HG02852 (cell line): ENCODE results near the gene CERS6.
"Not testable (repeated sequence)": the region's sequence is repeated elsewhere in the genome, so short reads cannot be mapped to it uniquely, and the experiment has no call there.

ENCODE experiments used
- ATAC-seq: cut with Tn5 transposase; IDR thresholded peaks from one replicate; pipeline ENCODE4 v1.9.1; 2021; ENCODE audit warnings: mild to moderate bottlenecking, moderate library complexity; ENCODE audit not compliant: unreplicated experiment

CERS6 gene

DNA sequence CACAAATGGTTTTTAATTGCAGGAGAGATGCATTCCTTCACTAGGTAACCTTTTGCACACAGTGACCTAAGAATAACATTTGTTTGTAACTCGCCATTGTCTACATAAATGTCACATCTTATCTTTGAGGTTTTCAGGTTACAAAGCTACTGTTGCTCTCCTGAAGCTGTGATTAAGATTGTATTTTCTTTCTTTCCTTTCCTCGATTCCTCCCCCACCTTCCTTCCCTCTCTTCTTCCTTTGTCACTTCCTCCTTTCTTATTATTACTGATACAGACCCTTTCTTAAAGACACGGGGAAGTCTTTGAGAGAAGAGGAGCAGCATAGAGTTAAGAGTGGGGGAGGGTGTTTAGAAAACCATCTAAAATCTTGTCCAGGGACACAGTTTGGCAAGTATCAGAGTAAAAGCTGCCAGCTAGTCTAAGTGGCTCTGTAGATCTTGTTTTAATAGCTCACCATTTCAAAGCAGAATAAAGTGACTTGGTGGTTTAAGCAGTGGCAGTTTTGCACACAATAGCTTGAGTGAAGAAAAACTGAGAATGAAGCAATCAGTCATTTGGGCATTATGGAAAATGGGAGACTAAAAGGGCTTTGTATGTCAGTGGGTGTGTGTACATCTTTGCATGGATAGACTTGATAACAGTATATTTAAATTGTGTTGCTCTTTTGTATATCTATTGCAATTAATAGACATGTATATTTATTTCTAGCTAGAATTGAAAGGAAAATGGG lies 10.9 kb downstream of the CERS6 start:
- ATAC-seq = no peak

DNA sequence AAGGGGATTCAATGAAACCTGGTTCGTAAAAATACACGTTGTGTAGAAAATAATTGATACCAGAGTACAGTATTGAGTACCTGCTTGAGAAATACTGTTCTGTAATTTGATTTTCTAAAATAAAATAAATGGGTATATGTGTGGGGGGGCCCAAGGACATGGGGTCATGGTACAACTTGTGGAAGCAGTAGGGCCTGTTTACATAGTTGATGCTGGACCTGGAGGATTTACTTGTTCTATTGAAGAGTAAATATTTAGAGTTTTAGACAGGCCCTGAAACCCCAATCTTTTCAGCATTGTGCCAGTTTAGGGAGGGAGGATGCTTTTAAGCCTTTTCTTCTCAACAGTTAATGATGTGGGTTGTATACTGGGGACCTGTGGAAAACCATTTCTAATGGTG lies 11.7 kb downstream of the CERS6 start:
- no peak for ATAC-seq

DNA sequence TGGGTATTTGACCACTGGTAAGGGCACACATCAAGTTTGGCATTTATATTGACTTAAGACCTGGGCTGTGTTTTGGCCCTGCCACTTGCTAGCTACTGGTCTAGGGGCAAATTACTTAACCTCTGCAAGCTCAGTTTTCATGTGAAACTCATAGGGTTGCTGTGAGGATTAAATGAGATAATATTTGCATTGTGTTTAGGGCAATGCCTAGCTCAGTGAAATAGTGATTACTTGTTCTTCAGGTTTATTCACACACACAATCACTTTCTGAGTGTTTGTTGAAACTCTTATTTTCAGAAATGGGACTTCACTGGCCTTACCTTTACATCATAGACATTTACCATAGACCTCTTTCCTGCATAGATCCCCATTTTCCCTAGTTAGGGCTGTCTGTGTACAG lies 12.3 kb downstream of the CERS6 start:
- no peak for ATAC-seq

DNA sequence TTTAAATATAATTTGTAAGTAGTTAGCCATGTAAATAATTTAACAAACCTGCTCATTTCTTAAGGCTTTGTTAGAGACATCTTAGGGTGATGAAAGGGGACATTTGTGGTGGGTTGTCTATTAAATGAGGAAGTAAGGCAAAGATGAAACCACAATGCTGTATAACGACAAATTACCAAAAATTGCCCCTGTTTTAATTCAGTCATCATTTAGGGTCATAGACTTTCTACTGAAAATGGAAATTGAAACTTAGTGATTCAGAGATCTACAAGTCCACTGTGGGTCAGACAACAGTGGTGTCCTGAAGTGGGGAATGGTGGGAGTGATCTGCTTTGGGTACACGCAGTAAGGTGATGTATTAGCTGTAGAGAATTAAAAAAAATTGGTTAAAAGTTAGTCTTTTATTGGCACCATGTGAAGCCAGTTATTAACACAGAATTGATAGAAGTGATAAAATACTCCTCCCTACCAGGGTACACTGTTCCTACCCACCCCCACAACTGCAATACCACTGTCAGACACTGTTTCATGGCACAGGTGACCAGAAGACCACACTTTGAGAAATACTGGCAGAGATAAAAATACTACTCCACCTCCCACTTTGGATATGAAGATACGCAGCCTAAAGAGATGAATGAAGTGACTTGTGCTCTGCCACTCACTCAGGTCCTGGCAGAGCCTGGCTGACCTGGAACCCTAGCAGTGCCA lies 13.4 kb downstream of the CERS6 start:
- ATAC-seq = peak; percentile 61

DNA sequence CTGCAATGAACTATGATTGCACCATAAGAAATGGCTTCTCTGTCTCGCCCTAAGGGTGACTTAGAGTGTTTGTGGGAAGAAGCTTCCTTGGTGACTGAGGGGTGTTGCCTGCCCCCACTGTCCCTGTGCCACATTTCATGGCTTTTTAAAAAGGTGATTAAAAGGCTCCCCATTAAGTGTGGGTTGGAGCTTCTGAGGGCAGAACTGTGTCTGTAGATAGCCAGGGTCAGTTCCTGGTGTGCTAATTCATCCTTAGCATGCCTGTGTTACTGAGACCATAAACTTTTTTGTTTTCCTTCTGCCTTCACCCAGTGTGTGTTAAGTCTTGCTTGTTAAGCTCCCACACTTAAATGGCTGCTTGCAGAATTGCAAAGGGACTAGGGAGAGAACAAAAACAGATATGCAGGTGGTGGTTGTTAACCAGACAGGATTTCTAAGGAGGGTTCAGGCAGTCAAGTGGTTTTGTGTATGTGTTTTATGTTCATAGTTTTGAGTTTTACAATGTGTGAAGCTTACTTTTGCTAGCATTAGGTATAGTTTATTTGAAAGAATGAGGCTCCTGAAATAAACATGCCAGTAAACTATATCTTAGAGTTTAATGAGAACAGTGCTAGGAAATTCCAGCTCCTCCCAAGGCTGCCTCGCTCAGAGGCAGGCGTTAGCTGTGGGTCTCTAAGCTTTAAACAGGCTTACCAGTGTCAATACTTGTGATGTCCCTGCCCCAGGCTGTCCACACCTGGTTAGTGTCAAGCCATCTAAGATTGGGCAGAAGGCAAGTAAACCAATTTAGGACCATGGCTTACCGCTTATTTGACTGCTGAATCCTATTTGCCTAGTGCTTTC lies 14.5 kb downstream of the CERS6 start:
- ATAC-seq = peak; percentile 43

DNA sequence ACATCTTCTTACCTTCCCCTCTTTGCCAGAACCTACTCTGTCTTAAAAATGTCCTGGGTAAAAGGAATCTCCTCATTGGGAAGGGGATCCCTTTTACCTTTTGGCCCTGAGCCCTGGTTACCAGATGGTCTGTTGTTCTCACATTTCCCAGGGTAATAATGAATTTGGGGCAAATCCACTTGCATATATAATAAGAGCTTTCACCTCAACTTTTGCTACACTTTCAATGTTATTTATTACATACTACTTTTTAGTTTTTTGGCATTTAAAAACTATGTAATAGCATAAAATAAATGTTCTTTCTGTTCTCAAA lies 15.0 kb downstream of the CERS6 start:
- no peak for ATAC-seq

DNA sequence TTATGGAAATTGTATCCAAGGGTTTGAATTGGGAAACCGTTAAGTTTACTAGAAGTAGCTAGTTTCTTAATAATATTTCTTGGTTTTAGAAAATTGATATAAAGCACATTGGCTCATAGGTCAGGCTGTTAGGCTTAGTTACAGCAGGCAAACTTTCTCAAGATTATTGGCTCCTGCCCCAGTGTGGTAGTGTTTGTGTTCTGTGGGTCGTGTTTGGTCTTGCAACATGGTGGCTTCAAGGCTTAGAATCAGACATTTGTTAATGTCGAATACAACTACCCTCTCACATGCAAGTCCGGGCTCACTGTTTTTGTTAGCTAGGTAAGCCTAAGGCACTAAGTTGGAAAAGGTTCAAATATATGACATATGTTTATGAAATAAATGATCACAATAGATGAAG lies 19.6 kb downstream of the CERS6 start:
- no peak for ATAC-seq

DNA sequence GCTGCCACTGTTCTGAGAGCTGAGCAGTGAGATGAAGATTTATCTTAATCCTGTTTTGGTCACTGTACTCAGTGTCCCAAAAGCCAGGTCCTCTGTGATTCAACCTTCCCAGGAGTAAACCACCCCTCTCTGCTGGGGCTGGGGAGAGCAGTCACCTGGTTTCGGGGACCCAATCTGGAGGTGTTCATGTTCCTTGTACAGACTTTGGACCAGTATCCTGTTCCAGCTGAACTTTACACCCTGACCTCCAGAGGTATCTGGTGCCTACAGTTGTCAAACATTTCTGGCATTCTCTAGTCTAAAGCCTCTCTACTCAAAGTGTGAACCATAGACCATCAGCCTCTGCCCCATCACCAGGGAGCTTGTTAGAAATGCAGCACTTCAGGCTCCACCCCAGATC lies 22.1 kb downstream of the CERS6 start:
- ATAC-seq = no peak

DNA sequence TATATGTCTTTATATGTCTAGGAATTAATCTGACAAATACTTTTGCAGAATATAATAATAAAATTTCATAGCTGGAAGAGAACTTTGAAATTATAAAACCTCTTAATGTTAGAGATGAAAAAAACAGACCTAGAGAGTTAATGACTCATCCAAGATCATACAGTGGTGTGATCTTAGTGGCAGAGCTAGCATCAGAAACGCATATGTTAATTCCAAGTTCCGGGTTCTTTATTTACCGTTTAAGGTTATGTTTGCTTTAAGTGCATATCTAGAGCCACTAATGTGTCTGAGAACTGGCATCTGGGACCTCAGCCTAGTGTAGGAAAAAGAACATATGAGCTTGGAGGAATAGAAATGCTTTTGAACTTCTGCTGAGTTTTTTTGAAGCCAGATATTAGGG lies 24.3 kb downstream of the CERS6 start:
- no peak for ATAC-seq

DNA sequence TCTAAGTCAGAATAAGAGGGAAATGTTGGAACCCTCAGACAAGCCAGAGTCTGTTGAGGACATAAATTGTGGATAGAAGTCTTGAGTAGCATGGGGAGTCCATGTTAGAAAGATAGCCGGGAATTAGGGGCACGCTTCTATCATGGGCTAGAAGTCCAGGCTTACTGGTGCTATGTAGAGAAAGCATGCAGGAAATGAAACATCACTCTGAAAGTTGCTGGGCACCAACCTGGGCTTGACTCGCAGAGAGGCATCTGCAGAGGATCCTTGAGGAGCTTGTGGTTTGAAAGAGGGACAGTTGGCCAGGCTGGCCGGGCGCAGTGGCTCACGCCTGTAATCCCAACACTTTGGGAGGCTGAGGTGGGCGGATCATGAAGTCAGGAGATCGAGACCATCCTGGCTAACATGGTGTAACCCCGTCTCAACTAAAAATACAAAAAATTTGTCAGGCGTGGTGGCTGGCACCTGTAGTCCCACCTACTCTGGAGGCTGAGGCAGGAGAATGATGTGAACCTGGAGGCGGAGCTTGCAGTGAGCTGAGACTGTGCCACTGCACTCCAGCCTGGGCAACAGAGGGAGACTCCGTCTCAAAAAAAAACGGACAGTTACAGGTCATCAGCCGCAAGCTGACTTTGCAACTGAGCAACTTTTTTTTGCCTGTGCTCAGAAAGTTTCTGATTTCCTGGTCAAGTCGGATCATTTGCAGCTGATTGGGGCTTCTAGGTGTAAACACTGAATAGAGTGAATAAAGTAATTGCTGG lies 24.9 kb downstream of the CERS6 start:
- ATAC-seq = no peak

DNA sequence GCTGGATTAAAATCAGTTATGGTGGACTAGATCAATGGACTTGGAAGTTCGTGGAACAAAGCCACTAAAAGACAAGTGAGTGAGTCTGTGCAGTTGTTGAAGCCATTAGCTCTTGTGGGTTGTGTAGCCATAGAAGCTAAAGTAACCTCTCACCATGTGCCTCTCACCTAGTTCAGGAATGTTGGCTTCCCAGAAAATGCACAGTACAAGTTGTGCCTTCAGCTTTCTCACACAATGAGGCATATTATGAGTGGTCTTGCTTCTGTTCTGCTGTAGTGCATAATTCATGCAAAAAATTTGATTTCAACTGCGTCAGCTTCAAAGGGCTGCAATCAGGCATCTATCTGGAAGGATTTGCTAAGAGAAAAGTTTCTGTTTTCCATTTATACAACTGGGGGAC lies 26.2 kb downstream of the CERS6 start:
- ATAC-seq = no peak

DNA sequence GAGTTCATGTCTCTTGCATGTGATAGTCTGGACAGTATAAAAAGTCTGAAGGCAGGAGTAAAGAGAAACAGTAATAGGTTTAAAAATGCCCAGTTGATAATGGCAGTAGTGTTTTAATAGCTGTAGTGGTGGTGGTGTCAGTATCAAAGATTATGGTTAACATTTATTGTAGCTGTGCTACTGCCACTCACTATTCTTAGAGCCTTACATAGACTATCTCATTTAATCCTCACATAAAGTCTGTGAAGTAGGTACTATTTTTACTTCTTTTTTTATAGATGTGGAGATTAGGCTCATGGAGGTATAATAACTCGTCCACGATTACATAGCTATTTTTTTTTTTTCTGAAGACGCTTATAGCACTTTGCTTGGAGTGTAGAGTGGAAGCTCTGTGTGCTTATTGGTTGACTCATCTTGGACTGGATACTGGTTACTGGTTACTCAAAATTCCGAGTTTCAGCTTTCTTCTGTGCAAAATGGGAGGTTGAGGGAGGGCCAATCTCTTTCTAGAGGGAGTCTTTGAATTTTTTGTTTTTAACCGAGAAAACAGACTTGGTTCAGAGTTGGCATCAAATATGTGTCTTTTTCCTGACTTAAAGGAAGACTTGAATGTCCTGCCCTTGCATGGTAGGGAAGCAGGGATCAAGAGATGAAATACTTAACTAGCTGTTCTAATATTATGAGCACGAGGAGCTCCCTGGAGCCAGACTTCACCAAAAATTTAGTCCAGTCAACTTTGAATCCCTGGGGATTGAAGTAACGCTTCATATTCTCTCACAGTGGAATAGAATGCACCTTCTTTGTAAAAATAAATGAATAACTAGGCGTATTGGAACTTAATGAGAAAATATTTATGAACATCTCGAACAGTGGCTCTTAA lies 27.1 kb downstream of the CERS6 start:
- no peak for ATAC-seq

DNA sequence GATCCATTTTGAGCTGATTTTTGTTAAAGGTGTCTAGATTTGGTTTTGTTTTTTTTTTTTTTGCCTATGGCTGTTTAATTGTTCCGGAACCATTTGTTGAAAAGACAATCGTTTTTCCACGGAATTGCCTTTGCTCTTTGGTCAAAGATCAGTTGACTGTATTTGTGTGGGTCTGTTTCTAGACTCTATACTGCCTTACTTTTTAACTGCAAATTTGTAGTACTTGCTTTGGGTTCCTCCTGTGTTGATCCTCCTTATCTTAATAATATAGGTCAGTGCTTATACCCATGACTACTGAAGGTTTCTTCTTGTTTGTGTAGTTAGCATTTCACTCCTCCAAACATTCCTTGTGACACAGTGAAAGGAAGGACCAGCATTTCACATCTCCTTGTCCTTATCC lies 30.4 kb downstream of the CERS6 start:
- ATAC-seq = no peak

DNA sequence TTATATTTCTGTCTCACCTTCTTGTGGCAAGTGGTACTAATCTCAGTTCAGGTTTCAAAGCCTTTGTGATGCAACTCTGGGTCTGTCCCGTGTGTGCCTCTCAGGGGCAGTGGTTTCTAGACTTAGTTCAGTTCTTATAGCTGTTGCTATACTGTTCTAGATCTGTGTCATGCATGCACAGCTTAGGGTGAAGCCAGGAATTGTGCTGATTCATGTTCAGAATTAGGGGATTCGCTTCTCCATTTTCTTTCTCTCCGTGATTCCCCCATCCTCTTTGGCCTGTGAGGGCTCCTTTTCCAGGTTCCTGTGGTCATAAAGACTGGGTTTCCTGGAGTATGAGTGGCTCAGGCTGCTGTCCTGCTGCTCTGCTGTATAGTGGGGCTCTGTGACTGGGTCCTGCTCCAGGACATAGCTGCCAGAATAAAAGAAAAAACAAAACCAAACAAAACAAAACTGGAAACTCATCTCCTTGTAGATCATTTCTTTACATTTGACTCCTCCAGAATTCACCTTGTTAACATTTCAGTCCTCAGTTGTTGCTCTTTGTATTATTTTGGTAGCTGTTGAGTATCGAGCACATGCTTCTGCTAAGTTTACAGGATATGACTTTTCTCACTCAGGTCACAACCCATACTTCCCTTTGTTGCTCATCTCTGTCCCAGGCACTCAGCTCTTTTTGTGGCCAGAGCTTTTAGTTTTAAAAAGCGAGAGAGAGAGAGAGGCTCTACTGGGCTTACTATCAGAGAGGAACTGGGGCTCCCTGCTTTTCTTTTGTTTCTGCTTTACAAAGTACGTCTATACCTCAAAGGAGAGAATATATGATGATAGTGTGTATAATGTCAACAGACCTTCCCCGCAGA lies 34.2 kb downstream of the CERS6 start:
- ATAC-seq = peak; percentile 92

DNA sequence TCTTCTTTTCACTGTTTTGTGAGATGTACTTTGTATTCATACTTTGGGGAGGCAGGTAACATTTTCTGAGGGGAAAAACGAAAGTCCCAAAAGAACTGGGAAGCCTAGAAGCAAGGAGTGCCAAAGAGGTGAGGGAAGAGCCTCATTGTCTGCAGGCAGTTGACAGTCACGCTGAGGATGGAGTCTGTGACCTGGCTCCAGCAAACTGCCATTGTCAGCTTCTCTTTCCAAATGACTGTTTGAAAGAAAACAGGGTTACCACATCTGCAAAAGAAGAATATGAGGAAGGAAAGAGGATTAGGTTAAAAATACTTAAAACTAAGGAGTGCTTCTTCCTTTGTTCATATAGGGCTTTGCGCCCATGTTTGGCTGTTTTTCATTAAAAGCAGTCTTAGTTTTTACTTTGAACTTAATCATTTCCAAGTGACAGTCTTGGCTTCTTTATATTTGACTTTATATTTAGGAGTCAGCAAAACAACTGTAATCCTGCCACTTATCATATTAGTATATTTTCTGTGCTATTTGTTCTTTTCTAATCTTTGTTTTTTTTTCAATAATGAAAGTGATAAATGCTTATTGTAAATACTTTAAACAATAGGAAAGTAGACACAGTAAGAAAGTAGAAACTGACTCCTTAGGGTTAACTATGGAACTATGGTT lies 35.0 kb downstream of the CERS6 start:
- no peak for ATAC-seq

DNA sequence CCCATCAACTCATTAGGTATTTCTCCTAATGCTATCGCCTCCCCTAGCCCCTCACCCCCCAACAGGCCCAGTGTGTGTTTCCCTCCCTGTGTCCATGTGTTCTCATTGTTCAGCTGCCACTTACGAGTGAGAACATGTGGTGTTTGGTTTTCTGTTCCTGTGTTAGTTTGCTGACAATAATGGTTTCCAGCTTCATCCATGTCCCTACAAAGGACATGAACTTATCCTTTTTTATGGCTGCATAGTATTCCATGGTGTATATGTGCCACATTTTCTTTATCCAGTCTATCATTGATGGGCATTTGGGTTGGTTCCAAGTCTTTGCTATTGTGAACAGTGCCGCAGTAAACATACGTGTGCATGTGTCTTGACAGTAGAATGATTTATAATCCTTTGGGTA lies 35.7 kb downstream of the CERS6 start:
- not testable (repeated sequence) for ATAC-seq

DNA sequence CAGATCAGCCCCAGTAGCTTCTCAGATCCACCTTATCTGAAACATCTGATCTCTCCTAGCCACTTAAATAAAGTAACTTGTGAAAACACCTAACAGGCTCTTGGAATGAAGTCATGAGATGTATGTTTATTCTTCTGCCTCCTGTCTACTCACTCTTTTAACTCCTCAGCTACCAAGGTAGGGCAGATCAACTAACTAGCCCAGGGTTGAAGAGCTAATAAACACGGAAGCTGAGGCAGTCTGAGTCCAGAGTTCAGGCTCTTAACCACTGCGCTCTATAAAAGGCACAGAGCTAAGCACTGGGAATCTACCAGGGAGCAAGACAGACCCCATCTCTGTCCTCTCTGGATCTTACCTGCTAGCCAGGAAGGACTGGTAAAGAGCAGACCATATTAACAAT lies 37.1 kb downstream of the CERS6 start:
- ATAC-seq = not testable (repeated sequence)

DNA sequence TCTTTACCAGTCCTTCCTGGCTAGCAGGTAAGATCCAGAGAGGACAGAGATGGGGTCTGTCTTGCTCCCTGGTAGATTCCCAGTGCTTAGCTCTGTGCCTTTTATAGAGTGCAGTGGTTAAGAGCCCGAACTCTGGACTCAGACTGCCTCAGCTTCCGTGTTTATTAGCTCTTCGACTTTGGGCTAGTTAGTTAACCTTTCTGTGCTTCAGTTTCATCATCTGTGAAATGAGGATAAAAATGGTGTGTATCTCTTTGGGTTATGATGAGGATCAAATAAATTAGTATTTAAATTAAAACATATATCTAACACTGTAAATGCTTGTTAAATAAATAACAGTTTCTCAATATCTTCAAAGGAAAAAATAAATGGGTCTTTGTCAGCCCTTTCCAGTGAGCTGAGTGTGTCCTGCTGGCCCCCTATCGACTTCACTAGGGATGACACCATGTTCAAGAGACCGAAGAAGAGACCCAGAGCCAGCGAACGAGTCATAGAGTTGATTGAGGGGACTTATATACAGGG lies 38.2 kb downstream of the CERS6 start:
- ATAC-seq = no peak

DNA sequence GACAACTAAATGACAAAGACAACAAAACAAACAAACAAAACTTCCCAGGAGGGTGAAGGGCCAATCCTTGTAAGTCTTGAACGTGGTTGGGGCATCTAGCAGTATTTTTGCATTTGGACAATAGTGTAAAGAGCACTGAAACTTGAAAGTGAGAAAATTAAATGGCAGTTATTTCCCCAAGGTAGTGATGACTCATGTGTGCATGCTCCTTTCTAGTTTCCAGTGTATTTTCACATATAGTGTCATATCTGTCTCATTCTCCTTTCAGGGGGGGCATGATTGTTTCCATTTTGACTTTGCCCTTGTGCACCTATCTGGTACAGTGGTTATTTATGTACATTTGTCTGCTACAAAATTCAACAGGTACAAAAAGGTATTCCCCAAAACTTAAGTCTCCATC lies 39.5 kb downstream of the CERS6 start:
- peak; percentile 85 for ATAC-seq
